Loucy (cell line): ENCODE measurements around the gene PYY.
A peak's percentile ranks its signal among the peaks of the same experiment; 100 is the strongest.

Source experiments
- H2AFZ ChIP-seq: fragments of 200-600 bp; sonication (generic); 2 replicates; pipeline ENCODE4 v1.6.0; 2016; ENCODE audit warnings: antibody characterized with exemption, mild to moderate bottlenecking, low read length, moderate library complexity
- H3F3A ChIP-seq: fragments of 200-600 bp; 2 replicates; pipeline ENCODE4 v1.6.0; 2016; ENCODE audit warnings: antibody characterized with exemption, low read depth, mild to moderate bottlenecking
- H3K27me3 ChIP-seq: fragments of 200-600 bp; sonication (generic); 2 replicates; pipeline ENCODE4 v1.6.1; 2014; ENCODE audit warnings: low read length, mild to moderate bottlenecking; ENCODE audit not compliant: insufficient read depth, poor library complexity, severe bottlenecking
- H3K36me3 ChIP-seq: fragments of 200-600 bp; sonication (generic); 2 replicates; pipeline ENCODE4 v1.6.1; 2016; ENCODE audit warnings: low read length; ENCODE audit not compliant: insufficient read depth
- H3K4me1 ChIP-seq: fragments of 200-600 bp; sonication (generic); 2 replicates; pipeline ENCODE4 v1.5.1; 2014; ENCODE audit warnings: low read length, mild to moderate bottlenecking; ENCODE audit not compliant: insufficient read depth, poor library complexity, severe bottlenecking
- H3K4me2 ChIP-seq: fragments of 200-600 bp; sonication (generic); 2 replicates; pipeline ENCODE4 v1.6.0; 2014; ENCODE audit warnings: antibody characterized with exemption, low read length, low read depth, mild to moderate bottlenecking; ENCODE audit not compliant: poor library complexity, severe bottlenecking
- H3K4me3 ChIP-seq: fragments of 200-600 bp; sonication (generic); 2 replicates; pipeline ENCODE4 v1.5.1; 2014; ENCODE audit warnings: low read length, mild to moderate bottlenecking, mixed read lengths; ENCODE audit not compliant: poor library complexity, severe bottlenecking
- H3K79me2 ChIP-seq: fragments of 200-600 bp; sonication (generic); 2 replicates; pipeline ENCODE4 v1.6.1; 2014; ENCODE audit warnings: low read length; ENCODE audit not compliant: insufficient read depth
- H3K9ac ChIP-seq: fragments of 200-600 bp; sonication (generic); 2 replicates; pipeline ENCODE4 v1.6.0; 2014; ENCODE audit warnings: mild to moderate bottlenecking, low read depth, low read length, moderate library complexity; ENCODE audit not compliant: poor library complexity, severe bottlenecking
- H3K9me2 ChIP-seq: fragments of 200-600 bp; sonication (generic); replicated peaks from 2 replicates; pipeline ENCODE4 v1.6.1; 2016; ENCODE audit warnings: low read depth, low read length, mixed read lengths
- H3K9me3 ChIP-seq: fragments of 200-600 bp; sonication (generic); 2 replicates; pipeline ENCODE4 v1.6.1; 2014; ENCODE audit warnings: mild to moderate bottlenecking, antibody characterized with exemption, low read length, low read depth; ENCODE audit not compliant: insufficient read depth
- H4K20me1 ChIP-seq: fragments of 200-600 bp; sonication (generic); 2 replicates; pipeline ENCODE4 v1.6.0; 2014; ENCODE audit warnings: antibody characterized with exemption, low read length, mild to moderate bottlenecking; ENCODE audit not compliant: insufficient read depth, poor library complexity, severe bottlenecking
- EZH2phosphoT487 ChIP-seq: fragments of 200-600 bp; IDR thresholded peaks from 2 replicates; pipeline ENCODE4 v1.6.1; 2018; ENCODE audit warnings: antibody characterized with exemption, mild to moderate bottlenecking, moderate library complexity, borderline replicate concordance
- TF ChIP-seq, protein P1 (sequence below): fragments of 200-600 bp; sonication (generic); conservative IDR thresholded peaks from 2 replicates; pipeline ENCODE4 v1.5.1; 2014; ENCODE audit warnings: mild to moderate bottlenecking, antibody characterized with exemption, low read length

Gene PYY

DNA sequence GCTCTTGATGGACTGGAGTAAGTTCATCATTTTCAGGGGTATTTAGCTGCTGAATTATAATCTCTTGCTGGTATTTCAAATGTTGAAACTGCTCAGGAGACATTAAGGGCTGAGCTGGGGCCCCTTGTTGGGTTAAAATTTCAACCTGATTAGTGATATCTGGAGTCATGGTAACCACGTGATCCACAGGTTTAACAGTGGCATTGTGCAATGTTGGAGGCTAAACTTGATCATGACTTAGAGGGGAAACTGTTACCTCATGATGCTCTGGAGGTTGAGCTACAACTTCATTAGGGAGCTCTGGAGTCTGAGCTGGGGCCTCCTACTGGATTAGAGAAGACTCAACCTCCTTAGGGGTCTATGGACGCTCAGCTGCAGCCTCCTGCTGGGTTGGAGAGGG, 29.2 kb downstream of the PYY start:
- H2AFZ ChIP-seq = no peak overlapping the region
- H3K4me3 ChIP-seq = no peak overlapping the region
- no peaks in the 10 kb centered on the region for H3K36me3 ChIP-seq
- H3K9me3 ChIP-seq = no peaks in the 10 kb centered on the region
- H3K27me3 ChIP-seq = no peaks in the 10 kb centered on the region
- H3K4me1 ChIP-seq = peaks cover 15% of the 10 kb centered on the region
- no peak overlapping the region for H3K4me2 ChIP-seq
- H3K79me2 ChIP-seq = no peaks in the 10 kb centered on the region
- TF ChIP-seq EZH2phosphoT487 = no peak
- TF ChIP-seq, protein P1, sequence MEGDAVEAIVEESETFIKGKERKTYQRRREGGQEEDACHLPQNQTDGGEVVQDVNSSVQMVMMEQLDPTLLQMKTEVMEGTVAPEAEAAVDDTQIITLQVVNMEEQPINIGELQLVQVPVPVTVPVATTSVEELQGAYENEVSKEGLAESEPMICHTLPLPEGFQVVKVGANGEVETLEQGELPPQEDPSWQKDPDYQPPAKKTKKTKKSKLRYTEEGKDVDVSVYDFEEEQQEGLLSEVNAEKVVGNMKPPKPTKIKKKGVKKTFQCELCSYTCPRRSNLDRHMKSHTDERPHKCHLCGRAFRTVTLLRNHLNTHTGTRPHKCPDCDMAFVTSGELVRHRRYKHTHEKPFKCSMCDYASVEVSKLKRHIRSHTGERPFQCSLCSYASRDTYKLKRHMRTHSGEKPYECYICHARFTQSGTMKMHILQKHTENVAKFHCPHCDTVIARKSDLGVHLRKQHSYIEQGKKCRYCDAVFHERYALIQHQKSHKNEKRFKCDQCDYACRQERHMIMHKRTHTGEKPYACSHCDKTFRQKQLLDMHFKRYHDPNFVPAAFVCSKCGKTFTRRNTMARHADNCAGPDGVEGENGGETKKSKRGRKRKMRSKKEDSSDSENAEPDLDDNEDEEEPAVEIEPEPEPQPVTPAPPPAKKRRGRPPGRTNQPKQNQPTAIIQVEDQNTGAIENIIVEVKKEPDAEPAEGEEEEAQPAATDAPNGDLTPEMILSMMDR = no peak
- no peaks in the 10 kb centered on the region for H3F3A ChIP-seq
- H4K20me1 ChIP-seq = no peaks in the 10 kb centered on the region
- no peak overlapping the region for H3K9ac ChIP-seq
- H3K9me2 ChIP-seq = no peaks in the 10 kb centered on the region

DNA sequence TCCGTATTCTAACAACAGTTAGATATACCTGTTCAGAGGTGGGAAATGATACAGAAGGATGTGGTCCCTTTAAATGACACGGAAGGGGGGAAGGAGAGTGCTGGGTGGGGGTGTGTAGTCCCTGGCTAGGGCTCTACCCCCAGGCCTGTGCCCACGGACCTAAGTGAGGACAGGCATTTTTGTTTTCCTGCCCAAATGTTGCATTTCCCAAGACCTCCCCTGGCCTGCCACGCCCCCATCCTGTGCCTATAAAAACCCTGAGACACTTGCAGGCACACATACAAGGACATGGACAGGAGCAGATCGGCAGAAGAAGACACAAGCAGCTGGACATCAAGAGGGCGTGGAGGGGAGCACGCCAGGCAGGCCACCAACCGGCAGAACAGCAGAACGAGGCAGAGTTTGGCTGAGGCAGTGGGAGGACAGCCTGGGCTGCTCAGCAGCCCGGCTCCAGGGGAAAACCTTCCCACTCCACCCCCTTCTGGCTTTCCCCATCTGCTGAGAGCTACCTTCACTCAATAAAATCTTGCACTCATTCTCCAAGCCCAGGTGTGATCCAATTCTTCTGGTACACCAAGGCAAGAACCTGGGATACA, 33.1 kb downstream of the PYY start:
- Histone ChIP-seq H3K79me2 (peaks cover 8% of the 10 kb centered on the region; the same call in 1 of the 2 replicates), H3K9me2 (no peaks in the 10 kb centered on the region), H4K20me1 (no peaks in the 10 kb centered on the region), H3K4me2 (no peak overlapping the region), H3K9ac (no peak overlapping the region), H3K27me3 (no peaks in the 10 kb centered on the region), H3F3A (no peaks in the 10 kb centered on the region), H3K4me3 (no peak overlapping the region), H3K9me3 (no peaks in the 10 kb centered on the region), H3K36me3 (no peaks in the 10 kb centered on the region), H3K4me1 (peaks cover 15% of the 10 kb centered on the region), H2AFZ (no peak overlapping the region)
- TF ChIP-seq, protein P1 = no peak
- TF ChIP-seq EZH2phosphoT487 = no peak

DNA sequence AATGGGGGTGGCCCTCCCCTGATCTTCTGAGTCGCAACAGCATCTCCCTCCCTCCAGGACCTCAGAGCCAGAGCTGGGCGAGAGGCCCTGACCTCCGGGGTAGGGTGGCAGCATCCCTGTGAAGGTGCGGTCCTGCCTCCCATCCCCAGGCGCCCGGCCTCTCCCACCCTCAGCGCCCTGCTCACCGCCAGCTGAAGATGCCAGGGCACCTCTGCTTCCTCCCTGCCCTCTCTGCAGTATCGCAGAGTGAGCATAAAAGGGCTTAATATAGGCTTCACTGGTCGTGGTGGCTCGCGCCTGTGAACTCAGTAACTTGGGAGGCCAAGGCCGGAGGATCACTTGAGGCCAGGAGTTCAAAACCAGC, 35.7 kb downstream of the PYY start:
- Histone ChIP-seq H3K79me2 (peaks cover 8% of the 10 kb centered on the region; the same call in 1 of the 2 replicates), H3K9ac (peak overlapping the region; percentile 78), H4K20me1 (no peaks in the 10 kb centered on the region), H3F3A (no peaks in the 10 kb centered on the region), H3K36me3 (no peaks in the 10 kb centered on the region), H3K4me1 (peaks cover 26% of the 10 kb centered on the region), H3K9me2 (no peaks in the 10 kb centered on the region), H3K27me3 (no peaks in the 10 kb centered on the region), H3K9me3 (no peaks in the 10 kb centered on the region), H2AFZ (peak overlapping the region; percentile 93), H3K4me3 (peak overlapping the region; percentile 80), H3K4me2 (peak overlapping the region; percentile 73)
- TF ChIP-seq EZH2phosphoT487 = no peak
- TF ChIP-seq, protein P1 = no peak
